VCaP (cell line): ENCODE measurements around the gene ADCY5.

Experiments used
- H3K27ac ChIP-seq: fragments of 450-650 bp; 2 replicates; pipeline ENCODE4 v1.5.1; 2017
- CTCF ChIP-seq: fragments of 450-650 bp; conservative IDR thresholded peaks from 2 replicates; pipeline ENCODE4 v1.5.1; 2017; ENCODE audit warnings: mild to moderate bottlenecking, moderate library complexity

The ADCY5 gene

GRCh38 chr3:123388042-123388441 is 60.8 kb downstream of the ADCY5 start:
- H3K27ac ChIP-seq: no peak overlapping the region
- no peak for TF ChIP-seq CTCF

GRCh38 chr3:123387532-123387931 is 61.4 kb downstream of the ADCY5 start:
- no peak overlapping the region for H3K27ac ChIP-seq
- TF ChIP-seq CTCF: no peak

GRCh38 chr3:123386477-123387040 is 62.3 kb downstream of the ADCY5 start:
- no peak for TF ChIP-seq CTCF
- H3K27ac ChIP-seq: no peak overlapping the region

GRCh38 chr3:123385981-123386380 is 62.9 kb downstream of the ADCY5 start:
- no peak overlapping the region for H3K27ac ChIP-seq

GRCh38 chr3:123385499-123385898 is 63.4 kb downstream of the ADCY5 start:
- TF ChIP-seq CTCF: no peak
- H3K27ac ChIP-seq: no peak overlapping the region

More at GRCh38 chr3:123385981-123386380, 62.9 kb downstream of the ADCY5 start:
- no peak for TF ChIP-seq CTCF

GRCh38 chr3:123385001-123385401 is 63.9 kb downstream of the ADCY5 start:
- no peak overlapping the region for H3K27ac ChIP-seq
- no peak for TF ChIP-seq CTCF

GRCh38 chr3:123384256-123384655 is 64.6 kb downstream of the ADCY5 start:
- H3K27ac ChIP-seq: no peak overlapping the region
- TF ChIP-seq CTCF: no peak
